ENCODE measurements around the gene MKKS.

Gene MKKS

DNA sequence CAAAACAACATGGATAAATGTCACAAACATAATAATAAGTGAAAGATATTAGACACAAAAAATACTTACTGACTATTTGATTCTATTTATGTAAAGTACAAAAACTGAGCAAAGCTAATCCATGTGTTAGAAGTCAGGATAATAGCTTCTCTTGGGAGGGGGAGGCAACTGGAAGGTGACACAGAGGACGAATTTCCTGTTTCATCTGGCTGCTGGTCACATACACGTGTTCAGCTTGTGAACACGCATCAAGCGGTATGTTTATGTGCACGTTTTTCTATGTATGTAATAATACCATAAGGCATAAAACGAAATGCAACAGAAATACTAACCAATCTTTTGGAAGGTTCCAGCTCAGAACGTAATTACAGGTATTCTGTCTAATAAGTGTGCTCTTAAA is 54.3 kb downstream of the MKKS start:
- in situ Hi-C loops (cut with MboI; ENCODE audit: low sequenced_read_pairs, unreplicated experiment) = no loop called here
- no peak for DNase-seq (ENCODE audit: low spot score)
- TF ChIP-seq, protein P1, sequence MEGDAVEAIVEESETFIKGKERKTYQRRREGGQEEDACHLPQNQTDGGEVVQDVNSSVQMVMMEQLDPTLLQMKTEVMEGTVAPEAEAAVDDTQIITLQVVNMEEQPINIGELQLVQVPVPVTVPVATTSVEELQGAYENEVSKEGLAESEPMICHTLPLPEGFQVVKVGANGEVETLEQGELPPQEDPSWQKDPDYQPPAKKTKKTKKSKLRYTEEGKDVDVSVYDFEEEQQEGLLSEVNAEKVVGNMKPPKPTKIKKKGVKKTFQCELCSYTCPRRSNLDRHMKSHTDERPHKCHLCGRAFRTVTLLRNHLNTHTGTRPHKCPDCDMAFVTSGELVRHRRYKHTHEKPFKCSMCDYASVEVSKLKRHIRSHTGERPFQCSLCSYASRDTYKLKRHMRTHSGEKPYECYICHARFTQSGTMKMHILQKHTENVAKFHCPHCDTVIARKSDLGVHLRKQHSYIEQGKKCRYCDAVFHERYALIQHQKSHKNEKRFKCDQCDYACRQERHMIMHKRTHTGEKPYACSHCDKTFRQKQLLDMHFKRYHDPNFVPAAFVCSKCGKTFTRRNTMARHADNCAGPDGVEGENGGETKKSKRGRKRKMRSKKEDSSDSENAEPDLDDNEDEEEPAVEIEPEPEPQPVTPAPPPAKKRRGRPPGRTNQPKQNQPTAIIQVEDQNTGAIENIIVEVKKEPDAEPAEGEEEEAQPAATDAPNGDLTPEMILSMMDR (IDR thresholded peaks at IDR 0.05; ENCODE audit: borderline replicate concordance, control extremely low read depth, extremely low read depth, insufficient read depth, missing control alignments) = no peak

GRCh38 chr20:10376270-10377075 is 57.5 kb downstream of the MKKS start:
- in situ Hi-C loops (cut with MboI; ENCODE audit: low sequenced_read_pairs, unreplicated experiment) = no loop called here
- TF ChIP-seq, protein P1 (IDR thresholded peaks at IDR 0.05; ENCODE audit: borderline replicate concordance, control extremely low read depth, extremely low read depth, insufficient read depth, missing control alignments) = no peak
- DNase-seq (ENCODE audit: low spot score) = no peak

GRCh38 chr20:10375191-10375590 is 58.8 kb downstream of the MKKS start:
- in situ Hi-C loops (cut with MboI; ENCODE audit: low sequenced_read_pairs, unreplicated experiment) = no loop called here
- no peak for DNase-seq (ENCODE audit: low spot score)
- TF ChIP-seq, protein P1 (IDR thresholded peaks at IDR 0.05; ENCODE audit: borderline replicate concordance, control extremely low read depth, extremely low read depth, insufficient read depth, missing control alignments) = no peak

- DNase-seq (ENCODE audit: low spot score) = no peak
- TF ChIP-seq, protein P1 (IDR thresholded peaks at IDR 0.05; ENCODE audit: borderline replicate concordance, control extremely low read depth, extremely low read depth, insufficient read depth, missing control alignments) = no peak
- in situ Hi-C loops (cut with MboI; ENCODE audit: low sequenced_read_pairs, unreplicated experiment) = no loop called here
These were observed 60.0 kb downstream of the MKKS start for GRCh38 chr20:10374036-10374435.

DNA sequence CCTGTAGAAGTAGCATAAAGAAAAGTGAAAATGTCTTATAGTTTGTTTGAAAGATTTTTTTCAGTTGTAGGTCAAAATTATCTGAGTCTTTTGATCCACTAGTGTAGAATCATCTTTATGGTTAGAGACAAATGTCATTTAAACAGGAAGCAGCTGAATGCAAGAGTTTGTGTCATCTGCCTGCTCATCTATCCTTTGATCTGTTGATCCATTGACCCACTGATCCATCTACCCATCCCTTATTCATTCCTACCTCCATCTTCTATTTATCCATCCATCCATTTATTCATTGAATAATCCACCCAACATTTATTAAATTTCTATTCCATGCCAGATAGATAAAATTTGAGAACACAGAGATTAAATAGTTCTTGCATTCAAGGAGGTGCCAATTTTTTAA is 62.6 kb downstream of the MKKS start:
- no peak for DNase-seq (ENCODE audit: low spot score)
- TF ChIP-seq, protein P1 (IDR thresholded peaks at IDR 0.05; ENCODE audit: borderline replicate concordance, control extremely low read depth, extremely low read depth, insufficient read depth, missing control alignments) = no peak
- in situ Hi-C loops (cut with MboI; ENCODE audit: low sequenced_read_pairs, unreplicated experiment) = no loop called here

- TF ChIP-seq, protein P1 (IDR thresholded peaks at IDR 0.05; ENCODE audit: borderline replicate concordance, control extremely low read depth, extremely low read depth, insufficient read depth, missing control alignments) = no peak
- DNase-seq (ENCODE audit: low spot score) = no peak
- in situ Hi-C loops (cut with MboI; ENCODE audit: low sequenced_read_pairs, unreplicated experiment) = no loop called here
These were observed 63.7 kb downstream of the MKKS start for GRCh38 chr20:10370091-10370887.

Data from GM13976 (cell line).